Esophagus squamous epithelium (tissue), 5 donors: ENCODE data around the gene LYSET. TPM values are rescaled to one million over a fixed set of nuclear protein-coding genes. Genes with fewer than 3 reads are reported as not detected.

Experiments
- DNase-seq: peaks from one replicate; lab custom pipeline; 2025; lab: John Stamatoyannopoulos, UW
- H3K27ac ChIP-seq, 4 donors: fragments of 200-600 bp; sonication (generic); one replicate each; pipeline ENCODE4 v1.5.1; 2016 to 2019; ENCODE audit warnings: mild to moderate bottlenecking in 1 of 4
- H3K27me3 ChIP-seq, 4 donors: fragments of 200-600 bp; sonication (generic); 1 replicate in 3 of 4; 2 replicates in 1 of 4; pipeline versions ENCODE4 v1.5.1 to v1.6.0; 2017 to 2021; ENCODE audit warnings: antibody characterized with exemption in 1 of 4
- H3K36me3 ChIP-seq, 3 donors: fragments of 200-600 bp; sonication (generic); one replicate each; pipeline ENCODE4 v1.5.1; 2016 to 2019
- H3K4me1 ChIP-seq, 3 donors: fragments of 200-600 bp; sonication (generic); one replicate each; pipeline ENCODE4 v1.5.1; 2017 to 2019
- H3K4me3 ChIP-seq, 4 donors: fragments of 200-600 bp; sonication (generic); 1 replicate in 3 of 4; 2 replicates in 1 of 4; pipeline ENCODE4 v1.5.1; 2016 to 2019; ENCODE audit warnings: mild to moderate bottlenecking in 2 of 4, moderate library complexity in 1 of 4
- H3K9me3 ChIP-seq, 3 donors: fragments of 200-600 bp; sonication (generic); one replicate each; pipeline ENCODE4 v1.5.1; 2016 to 2019
- POLR2A ChIP-seq, 4 donors: fragments of 450-650 bp; IDR thresholded peaks; one replicate each; pipeline ENCODE4 v1.6.1; 2017; ENCODE audit warnings: antibody characterized with exemption in 4 of 4, mild to moderate bottlenecking in 4 of 4, moderate library complexity in 3 of 4
- WGBS, 2 donors: methylation state at CpG; one replicate each; pipeline ENCODE4 v1.1.5; 2018; 5-methylcytosine and 5-hydroxymethylcytosine counted together
- intact Hi-C: fragments of 100-400 bp; cut with DNase I; formaldehyde crosslinking; loops from one replicate; pipeline ENCODE4 v1.15.0; 2022
- total RNA-seq, 4 donors: library from RNA; depleted of rRNA; stranded (reverse); fragments of >200 nt; gene quantifications; one replicate each; pipeline ENCODE4 v1.1.0, GENCODE V29; 2016
- TF ChIP-seq, protein P1 (sequence below), 6 experiments: fragments of 450-650 bp in 4 of 6; fragments of 200-600 bp in 2 of 6; sonication (generic) in 2 of 6; IDR thresholded peaks; one replicate each; pipeline ENCODE4 v1.5.1; 2016 to 2019; ENCODE audit warnings: antibody characterized with exemption in 6 of 6, mild to moderate bottlenecking in 4 of 6, moderate library complexity in 4 of 6
- donor health status: DM: yes; HTN: yes; CAD: no.

LYSET gene
- total RNA-seq, 4 donors from 2014 or later, result 1.4 to 6.5 (median 4.7) TPM

DNA sequence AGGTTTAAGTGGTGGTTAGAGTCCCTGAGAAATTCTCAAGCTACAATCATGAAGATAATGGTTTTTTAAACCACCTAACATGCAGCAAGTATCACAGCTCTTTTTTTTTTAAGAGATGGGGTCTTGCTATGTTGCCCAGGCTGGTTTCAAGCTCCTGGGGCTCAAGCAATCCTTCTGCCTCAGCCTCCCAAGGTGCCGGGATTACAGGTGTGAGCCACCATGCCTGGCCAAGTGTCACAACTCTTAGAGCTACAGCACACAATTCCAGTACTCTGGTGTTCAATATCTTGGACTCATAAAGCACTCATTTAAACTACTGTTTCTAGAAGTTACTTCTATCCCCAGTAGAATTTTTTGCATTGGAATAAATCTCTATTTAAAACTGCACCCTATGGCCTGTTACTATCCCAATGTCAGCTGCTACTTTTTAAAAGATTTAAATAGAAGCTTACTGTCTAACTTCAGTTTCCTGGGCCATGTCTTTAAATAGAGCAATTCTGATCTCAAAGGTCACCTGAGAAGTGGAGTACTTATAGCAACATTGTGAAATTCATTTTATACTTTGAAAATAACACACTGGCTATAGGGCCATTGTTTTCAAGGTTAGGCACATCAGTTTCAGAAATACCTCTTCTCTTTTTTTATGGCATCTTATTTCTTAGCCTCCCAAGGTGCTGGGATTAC lies 10.3 kb downstream of the LYSET start:
- peaks cover 0 to 9% (median 0%) of the 10 kb centered on the region in 3 donors for H3K4me1 ChIP-seq
- WGBS, 2 donors, result 86 to 88% methylated on average over 1 of the region's 1 CpG
- DNase-seq, result no peak
- H3K9me3 ChIP-seq, result no peaks in the 10 kb centered on the region
- intact Hi-C loops, result no loop called here
- H3K27me3 ChIP-seq, result no peaks in the 10 kb centered on the region
- H3K4me3 ChIP-seq, result no peak overlapping the region
- TF ChIP-seq, protein P1, sequence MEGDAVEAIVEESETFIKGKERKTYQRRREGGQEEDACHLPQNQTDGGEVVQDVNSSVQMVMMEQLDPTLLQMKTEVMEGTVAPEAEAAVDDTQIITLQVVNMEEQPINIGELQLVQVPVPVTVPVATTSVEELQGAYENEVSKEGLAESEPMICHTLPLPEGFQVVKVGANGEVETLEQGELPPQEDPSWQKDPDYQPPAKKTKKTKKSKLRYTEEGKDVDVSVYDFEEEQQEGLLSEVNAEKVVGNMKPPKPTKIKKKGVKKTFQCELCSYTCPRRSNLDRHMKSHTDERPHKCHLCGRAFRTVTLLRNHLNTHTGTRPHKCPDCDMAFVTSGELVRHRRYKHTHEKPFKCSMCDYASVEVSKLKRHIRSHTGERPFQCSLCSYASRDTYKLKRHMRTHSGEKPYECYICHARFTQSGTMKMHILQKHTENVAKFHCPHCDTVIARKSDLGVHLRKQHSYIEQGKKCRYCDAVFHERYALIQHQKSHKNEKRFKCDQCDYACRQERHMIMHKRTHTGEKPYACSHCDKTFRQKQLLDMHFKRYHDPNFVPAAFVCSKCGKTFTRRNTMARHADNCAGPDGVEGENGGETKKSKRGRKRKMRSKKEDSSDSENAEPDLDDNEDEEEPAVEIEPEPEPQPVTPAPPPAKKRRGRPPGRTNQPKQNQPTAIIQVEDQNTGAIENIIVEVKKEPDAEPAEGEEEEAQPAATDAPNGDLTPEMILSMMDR (IDR thresholded peaks at IDR 0.05), result no peak
- TF ChIP-seq POLR2A (IDR thresholded peaks at IDR 0.05), result no peak
- peaks cover 0 to 5% (median 0%) of the 10 kb centered on the region in 3 donors for H3K36me3 ChIP-seq
- H3K27ac ChIP-seq, result no peak overlapping the region

DNA sequence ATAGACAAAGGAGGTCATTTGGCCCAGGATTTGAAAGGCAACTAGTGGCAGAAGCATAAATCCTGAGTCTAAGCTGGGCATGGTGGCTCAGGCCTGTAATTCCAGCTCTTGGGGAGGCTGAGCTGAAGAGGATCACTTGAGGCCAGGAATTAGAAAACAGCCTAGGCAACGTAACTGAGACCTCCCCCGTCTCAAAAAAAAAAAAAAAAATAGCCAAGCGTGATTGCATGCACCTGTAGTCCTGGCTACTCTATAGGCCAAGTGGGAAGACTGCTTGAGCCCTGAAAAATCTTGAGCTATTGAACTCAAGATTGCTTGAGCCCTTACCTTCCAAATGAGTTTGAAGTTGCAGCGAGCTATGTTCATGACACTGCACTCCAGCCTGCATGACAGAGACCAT lies 13.9 kb downstream of the LYSET start:
- WGBS, 2 donors, result 78 to 91% methylated on average over 4 of the region's 4 CpGs
- no peak for TF ChIP-seq POLR2A (IDR thresholded peaks at IDR 0.05)
- TF ChIP-seq, protein P1 (IDR thresholded peaks at IDR 0.05), result no peak

DNA sequence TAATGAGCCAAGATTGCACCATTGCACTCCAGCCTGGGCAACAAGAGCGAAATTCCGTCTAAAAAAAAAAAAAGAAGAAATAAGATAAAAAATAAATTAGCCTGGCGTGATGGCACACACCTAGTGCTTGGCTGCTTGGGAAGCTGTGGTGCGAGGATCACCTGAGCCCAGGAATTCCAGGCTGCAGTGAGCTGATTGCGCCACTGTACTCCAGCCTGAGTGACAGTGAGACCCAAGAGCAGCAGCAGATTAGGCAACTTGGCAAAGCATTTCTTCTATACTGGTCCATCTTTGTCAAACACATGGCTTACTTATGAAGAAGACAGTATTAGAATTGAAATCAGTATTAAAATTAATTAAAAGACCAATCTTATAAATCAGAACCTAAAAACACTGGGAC lies 15.4 kb downstream of the LYSET start:
- Histone ChIP-seq H3K4me3 (no peak overlapping the region), H3K4me1 (peaks cover 0 to 16% (median under 1%) of the 10 kb centered on the region in 3 donors), H3K9me3 (no peaks in the 10 kb centered on the region), H3K36me3 (peaks cover 0 to 5% (median 0%) of the 10 kb centered on the region in 3 donors), H3K27ac (no peak overlapping the region), H3K27me3 (no peaks in the 10 kb centered on the region)
- DNase-seq, result no peak
- intact Hi-C loops, result no loop called here
- TF ChIP-seq, protein P1 (IDR thresholded peaks at IDR 0.05), result no peak
- no peak for TF ChIP-seq POLR2A (IDR thresholded peaks at IDR 0.05)
- 91 to 93% methylated on average over 4 to 5 of the region's 5 CpGs for WGBS, 2 donors

More for the DNA sequence above, 13.9 kb downstream of the LYSET start:
- Histone ChIP-seq H3K4me1 (peaks cover 0 to under 1% (median 0%) of the 10 kb centered on the region in 3 donors), H3K27ac (no peak overlapping the region), H3K4me3 (no peak overlapping the region), H3K27me3 (no peaks in the 10 kb centered on the region), H3K9me3 (no peaks in the 10 kb centered on the region), H3K36me3 (peaks cover 0 to 5% (median 0%) of the 10 kb centered on the region in 3 donors)
- intact Hi-C loops, result no loop called here
- no peak for DNase-seq

DNA sequence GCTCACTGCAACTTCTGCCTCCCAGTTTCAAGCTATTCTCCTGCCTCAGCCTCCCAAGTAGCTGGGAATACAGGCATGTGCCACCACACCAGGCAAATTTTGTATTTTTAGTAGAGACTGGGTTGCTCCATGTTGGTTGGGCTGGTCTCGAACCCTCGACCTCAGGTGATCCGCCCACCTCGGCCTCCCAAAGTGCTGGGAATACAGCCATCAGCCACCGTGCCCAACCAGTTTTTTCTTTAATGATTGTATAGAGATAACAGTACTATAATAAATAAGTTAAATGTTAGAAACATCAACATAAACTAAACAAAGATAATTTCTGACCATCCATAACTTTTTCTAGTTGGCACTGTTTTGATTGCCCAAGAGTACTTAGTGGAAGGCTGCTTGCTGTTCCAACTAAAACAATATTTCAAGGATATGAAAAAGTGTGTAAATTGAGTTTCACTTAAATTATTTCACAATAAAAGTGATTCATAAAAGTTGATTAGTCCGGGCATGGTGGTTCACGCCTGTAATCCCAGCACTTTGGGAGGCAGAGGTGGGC lies 16.1 kb downstream of the LYSET start:
- intact Hi-C loops, result no loop called here
- TF ChIP-seq, protein P1 (IDR thresholded peaks at IDR 0.05), result no peak
- TF ChIP-seq POLR2A (IDR thresholded peaks at IDR 0.05), result no peak
- Histone ChIP-seq H3K4me3 (no peak overlapping the region), H3K4me1 (peaks cover 0 to 23% (median 7%) of the 10 kb centered on the region in 3 donors), H3K9me3 (no peaks in the 10 kb centered on the region), H3K36me3 (peaks cover 0 to 5% (median 0%) of the 10 kb centered on the region in 3 donors), H3K27ac (no peak overlapping the region), H3K27me3 (no peaks in the 10 kb centered on the region)
- WGBS, 2 donors, result 78 to 81% methylated on average over 7 of the region's 7 CpGs
- no peak for DNase-seq

DNA sequence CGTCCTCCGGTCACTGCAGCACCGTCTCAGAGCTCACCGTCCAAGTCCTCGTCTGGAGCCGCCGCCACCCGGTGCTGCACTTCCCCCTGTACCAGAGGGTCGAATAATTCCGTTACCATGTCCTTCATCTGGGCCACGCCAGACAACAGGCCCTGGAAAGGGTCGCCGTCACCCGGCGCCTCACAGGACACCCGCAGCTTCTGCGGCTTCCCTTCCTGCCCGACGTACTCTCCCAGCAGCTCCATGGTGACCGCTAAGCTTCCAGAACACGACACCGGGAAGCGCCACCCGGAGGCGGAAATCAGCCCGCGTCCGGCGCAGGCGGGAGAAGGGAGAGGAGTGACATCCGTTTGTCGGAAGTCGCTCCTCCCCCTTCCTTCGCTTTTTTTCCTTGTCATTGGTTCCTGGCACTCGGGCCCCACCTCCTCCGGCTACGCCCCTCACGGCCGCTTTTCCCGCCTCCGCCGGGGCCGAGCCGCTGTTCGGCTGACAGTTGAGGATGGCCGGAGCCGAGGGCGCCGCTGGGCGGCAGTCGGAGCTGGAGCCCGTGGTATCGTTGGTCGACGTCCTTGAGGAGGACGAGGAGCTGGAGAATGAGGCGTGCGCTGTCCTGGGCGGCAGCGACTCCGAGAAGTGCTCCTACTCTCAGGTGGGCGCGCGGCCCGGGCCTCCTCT lies 21.8 kb downstream of the LYSET start, which contains the start of the genes GON7 and UBR7:
Gene GON7 (minus strand): TSS at position 273 of the 675 bp plus-strand sequence. CDS start 28 bp downstream, at position 245.
Gene UBR7 (plus strand): TSS at position 464 of the 675 bp plus-strand sequence. CDS start 36 bp downstream, at position 500.
- peaks cover 0 to 52% (median 18%) of the 10 kb centered on the region in 3 donors for H3K4me1 ChIP-seq
- peak within 1 kb of the TSS; percentile 82 to 95 (median 90) for H3K27ac ChIP-seq
- peak; percentile 63 for DNase-seq
- 0% methylated on average over 12 to 34 of the region's 65 CpGs for WGBS, 2 donors
- no peaks in the 10 kb centered on the region for H3K9me3 ChIP-seq
- peak in 3 of 4 donors; percentile 23 to 66 (median 31) for TF ChIP-seq POLR2A (IDR thresholded peaks at IDR 0.05)
- TF ChIP-seq, protein P1 (IDR thresholded peaks at IDR 0.05), result peak in 5 of 6 experiments; percentile 6 to 42 (median 20)
- H3K27me3 ChIP-seq, result no peaks in the 10 kb centered on the region
- peaks cover 0 to 21% (median 0%) of the 10 kb centered on the region in 3 donors for H3K36me3 ChIP-seq
- intact Hi-C loops, result no loop called here
- H3K4me3 ChIP-seq, result peak within 1 kb of the TSS; percentile 83 to 98 (median 94)
